ENCODE data around the gene TMEM225. TPM values are rescaled to one million over a fixed set of nuclear protein-coding genes. Genes with fewer than 3 reads are reported as not detected.
"Not testable (repeated sequence)": the region's sequence is repeated elsewhere in the genome, so short reads cannot be mapped to it uniquely, and the experiment has no call there.

TMEM225 gene
- total and polyA plus RNA-seq, 9 of the 15 experiments (the other 6 are each of a cell fraction or from before 2014, with no cell fraction given): not detected

- BruUV-seq (replicated peaks); H3K4me2 ChIP-seq (ENCODE audit: insufficient read depth, low read length); H3K9me3 ChIP-seq (replicated peaks; ENCODE audit: control insufficient read depth, insufficient read depth, low read depth, low read length); H3K27ac ChIP-seq (ENCODE audit: extremely low read depth, low read depth, low read length); H2AFZ ChIP-seq (ENCODE audit: low read depth, low read length); H3K36me3 ChIP-seq (ENCODE audit: control insufficient read depth, insufficient read depth, low read length); DNase-seq (ENCODE audit: extremely low read depth in 1 of 4, low spot score in 3 of 4); H3K9ac ChIP-seq (ENCODE audit: insufficient read depth in 1 of 2, low read depth in 2 of 2, low read length in 2 of 2); H3K79me2 ChIP-seq (ENCODE audit: control insufficient read depth, insufficient read depth, low read length); CTCF ChIA-PET (ENCODE audit: low intra/inter-chr PET ratio); intact Hi-C loops (cut with micrococcal nuclease); H3K9me1 ChIP-seq (ENCODE audit: control insufficient read depth, insufficient read depth, low read length); H3K4me3 ChIP-seq; POLR2A ChIA-PET; H3K27me3 ChIP-seq (ENCODE audit: control insufficient read depth in 2 of 2, insufficient read depth in 2 of 2, low read length in 2 of 2); H4K20me1 ChIP-seq (replicated peaks; ENCODE audit: control insufficient read depth, insufficient read depth, low read length); ATAC-seq; H3K4me1 ChIP-seq (replicated peaks in 1 of 2; ENCODE audit: control insufficient read depth in 2 of 2, insufficient read depth in 2 of 2, low read length in 2 of 2); FAIRE-seq; in situ Hi-C loops (cut with MboI): not testable (repeated sequence)
- WGBS (ENCODE audit: insufficient coverage, low coverage, missing lambda C conversion rate): 0% methylated on average over 9 of the region's 9 CpGs
These were observed 17.7 kb downstream of the TMEM225 start for GRCh38 chr11:123867795-123868194.

GRCh38 chr11:123865293-123865692 lies 20.2 kb downstream of the TMEM225 start:
- H3K9ac ChIP-seq (ENCODE audit: insufficient read depth in 1 of 2, low read depth in 2 of 2, low read length in 2 of 2); H3K27ac ChIP-seq (ENCODE audit: extremely low read depth, low read depth, low read length); H3K9me3 ChIP-seq (replicated peaks; ENCODE audit: control insufficient read depth, insufficient read depth, low read depth, low read length); H3K4me2 ChIP-seq (ENCODE audit: insufficient read depth, low read length); ATAC-seq; H3K4me3 ChIP-seq; H3K79me2 ChIP-seq (ENCODE audit: control insufficient read depth, insufficient read depth, low read length); H3K9me1 ChIP-seq (ENCODE audit: control insufficient read depth, insufficient read depth, low read length); H4K20me1 ChIP-seq (replicated peaks; ENCODE audit: control insufficient read depth, insufficient read depth, low read length); FAIRE-seq; BruUV-seq (replicated peaks); intact Hi-C loops (cut with micrococcal nuclease); H3K36me3 ChIP-seq (ENCODE audit: control insufficient read depth, insufficient read depth, low read length); CTCF ChIA-PET (ENCODE audit: low intra/inter-chr PET ratio); DNase-seq (ENCODE audit: extremely low read depth in 1 of 4, low spot score in 3 of 4); H3K4me1 ChIP-seq (replicated peaks in 1 of 2; ENCODE audit: control insufficient read depth in 2 of 2, insufficient read depth in 2 of 2, low read length in 2 of 2); H2AFZ ChIP-seq (ENCODE audit: low read depth, low read length); H3K27me3 ChIP-seq (ENCODE audit: control insufficient read depth in 2 of 2, insufficient read depth in 2 of 2, low read length in 2 of 2); in situ Hi-C loops (cut with MboI); POLR2A ChIA-PET: not testable (repeated sequence)
- 1% methylated on average over 6 of the region's 7 CpGs for WGBS (ENCODE audit: insufficient coverage, low coverage, missing lambda C conversion rate)
